ENCODE data around the gene RIPOR3. TPM values are rescaled to one million over a fixed set of nuclear protein-coding genes. Genes with fewer than 3 reads are reported as not detected.

Gene RIPOR3
- polyA plus RNA-seq, 1 donor (not counting 4 experiments of a cell fraction or from before 2014, with no cell fraction given), result 0.10 TPM

DNA sequence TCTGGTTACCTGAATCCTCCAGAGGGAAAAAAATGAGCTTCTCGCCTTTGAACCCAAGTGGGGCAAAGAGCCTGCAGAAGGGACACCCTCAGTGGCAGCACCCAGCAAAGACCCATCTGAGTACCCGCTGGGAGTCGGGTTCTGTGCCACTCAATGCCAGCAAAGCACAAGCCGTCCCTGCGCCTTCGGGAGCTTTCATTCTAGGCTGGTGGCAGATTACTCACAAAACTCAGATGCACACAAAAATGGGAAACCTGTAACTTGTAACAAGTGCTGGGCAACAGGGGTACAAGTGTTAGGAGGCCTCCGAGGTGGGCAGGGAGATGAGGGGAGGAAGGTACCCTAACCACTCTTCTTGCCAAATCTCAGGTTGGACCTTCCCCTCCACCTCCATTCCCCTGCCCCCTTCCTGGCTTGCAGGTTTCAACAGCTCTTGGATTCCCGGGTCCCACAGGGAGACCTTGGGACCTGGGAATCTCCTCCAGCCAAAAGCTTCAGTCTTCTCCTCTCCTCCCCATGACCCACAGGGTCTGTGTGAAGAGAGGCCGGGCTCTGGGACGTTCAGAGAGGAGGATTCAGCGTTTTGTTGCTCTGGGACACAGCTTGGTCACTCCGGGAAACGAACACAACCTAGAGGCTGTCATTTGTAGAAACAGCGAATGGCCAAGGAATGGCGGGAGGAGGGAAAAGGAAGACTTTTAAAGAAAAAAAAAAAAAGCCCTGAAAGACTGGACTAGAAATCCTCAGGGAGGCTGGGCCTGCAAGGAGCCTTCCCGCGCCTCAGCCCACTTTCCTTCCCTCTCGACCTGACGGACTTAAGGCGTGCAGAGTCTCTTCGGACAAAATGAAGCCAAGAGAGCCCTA, 38.8 kb upstream of the RIPOR3 start:
- H3K9ac ChIP-seq (ENCODE audit: control insufficient read depth, extremely low read depth, insufficient read depth, low read length), result peak overlapping the region; percentile 69
- H3K4me1 ChIP-seq (ENCODE audit: control insufficient read depth, extremely low read depth, insufficient read depth, low read length), result peaks cover 57% of the 10 kb centered on the region
- peak overlapping the region; percentile 56 for H2AFZ ChIP-seq (ENCODE audit: control insufficient read depth, low read length)
- H4K20me1 ChIP-seq (ENCODE audit: control insufficient read depth, extremely low read depth, insufficient read depth, low read length), result no peaks in the 10 kb centered on the region
- no peaks in the 10 kb centered on the region for H3K27me3 ChIP-seq (ENCODE audit: control insufficient read depth, extremely low read depth, insufficient read depth, low read length)
- H3K9me1 ChIP-seq (ENCODE audit: control insufficient read depth, extremely low read depth, insufficient read depth, low read length), result no peaks in the 10 kb centered on the region
- peak overlapping the region; percentile 98 for H3K27ac ChIP-seq (ENCODE audit: control insufficient read depth, insufficient read depth, low read length)
- dilution Hi-C loops (cut with MboI; ENCODE audit: extremely low pct_ligation_motif_present, low sequenced_read_pairs), result loop anchor here (10.0 kb wide), 1 partner anchor 65 kb away; no protein-coding TSS in a partner anchor
- FAIRE-seq (no peak), DNase-seq (ENCODE audit: low read depth, low spot score) (no peak)
- TF ChIP-seq, protein P1, sequence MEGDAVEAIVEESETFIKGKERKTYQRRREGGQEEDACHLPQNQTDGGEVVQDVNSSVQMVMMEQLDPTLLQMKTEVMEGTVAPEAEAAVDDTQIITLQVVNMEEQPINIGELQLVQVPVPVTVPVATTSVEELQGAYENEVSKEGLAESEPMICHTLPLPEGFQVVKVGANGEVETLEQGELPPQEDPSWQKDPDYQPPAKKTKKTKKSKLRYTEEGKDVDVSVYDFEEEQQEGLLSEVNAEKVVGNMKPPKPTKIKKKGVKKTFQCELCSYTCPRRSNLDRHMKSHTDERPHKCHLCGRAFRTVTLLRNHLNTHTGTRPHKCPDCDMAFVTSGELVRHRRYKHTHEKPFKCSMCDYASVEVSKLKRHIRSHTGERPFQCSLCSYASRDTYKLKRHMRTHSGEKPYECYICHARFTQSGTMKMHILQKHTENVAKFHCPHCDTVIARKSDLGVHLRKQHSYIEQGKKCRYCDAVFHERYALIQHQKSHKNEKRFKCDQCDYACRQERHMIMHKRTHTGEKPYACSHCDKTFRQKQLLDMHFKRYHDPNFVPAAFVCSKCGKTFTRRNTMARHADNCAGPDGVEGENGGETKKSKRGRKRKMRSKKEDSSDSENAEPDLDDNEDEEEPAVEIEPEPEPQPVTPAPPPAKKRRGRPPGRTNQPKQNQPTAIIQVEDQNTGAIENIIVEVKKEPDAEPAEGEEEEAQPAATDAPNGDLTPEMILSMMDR (optimal IDR thresholded peaks at IDR 0.05 in 1 of 3, IDR thresholded peaks at IDR 0.05 in 1 of 3, conservative IDR thresholded peaks at IDR 0.05 in 1 of 3; ENCODE audit: extremely low read depth in 1 of 3, insufficient read depth in 2 of 3, low read length in 3 of 3), result no peak
- TF ChIP-seq EZH2 (IDR thresholded peaks at IDR 0.05; ENCODE audit: low read length), result no peak
- no peaks in the 10 kb centered on the region for H3K9me3 ChIP-seq (ENCODE audit: control insufficient read depth, low read depth, low read length)
- H3K36me3 ChIP-seq (ENCODE audit: control insufficient read depth in 2 of 2, extremely low read depth in 1 of 2, insufficient read depth in 2 of 2, low read length in 2 of 2), result peaks cover 0 to 3% of the 10 kb centered on the region in 2 experiments
- H3K4me3 ChIP-seq (ENCODE audit: control insufficient read depth in 2 of 3, extremely low read depth in 1 of 3, insufficient read depth in 2 of 3, low read depth in 1 of 3, low read length in 3 of 3), result peak overlapping the region; percentile 42 to 66 (median 63)
- peak overlapping the region; percentile 91 for H3K4me2 ChIP-seq (ENCODE audit: control insufficient read depth, extremely low read depth, insufficient read depth, low read depth, low read length)
- peaks cover 37% of the 10 kb centered on the region for H3K79me2 ChIP-seq (ENCODE audit: control insufficient read depth, insufficient read depth, low read length)

GRCh38 chr20:50728981-50729874, 37.9 kb upstream of the RIPOR3 start:
- H4K20me1 ChIP-seq (ENCODE audit: control insufficient read depth, extremely low read depth, insufficient read depth, low read length), result no peaks in the 10 kb centered on the region
- H3K27me3 ChIP-seq (ENCODE audit: control insufficient read depth, extremely low read depth, insufficient read depth, low read length), result no peaks in the 10 kb centered on the region
- peaks cover 59% of the 10 kb centered on the region for H3K4me1 ChIP-seq (ENCODE audit: control insufficient read depth, extremely low read depth, insufficient read depth, low read length)
- H3K4me3 ChIP-seq (ENCODE audit: control insufficient read depth in 2 of 3, extremely low read depth in 1 of 3, insufficient read depth in 2 of 3, low read depth in 1 of 3, low read length in 3 of 3), result peak overlapping the region in 1 of 3 experiments; percentile 34
- DNase-seq (ENCODE audit: low read depth, low spot score), result peak; percentile 89
- H2AFZ ChIP-seq (ENCODE audit: control insufficient read depth, low read length), result peak overlapping the region; percentile 51
- no peaks in the 10 kb centered on the region for H3K9me1 ChIP-seq (ENCODE audit: control insufficient read depth, extremely low read depth, insufficient read depth, low read length)
- TF ChIP-seq EZH2 (IDR thresholded peaks at IDR 0.05; ENCODE audit: low read length), result no peak
- TF ChIP-seq, protein P1 (optimal IDR thresholded peaks at IDR 0.05 in 1 of 3, IDR thresholded peaks at IDR 0.05 in 1 of 3, conservative IDR thresholded peaks at IDR 0.05 in 1 of 3; ENCODE audit: extremely low read depth in 1 of 3, insufficient read depth in 2 of 3, low read length in 3 of 3), result no peak
- FAIRE-seq, result peak; percentile 71
- no peaks in the 10 kb centered on the region for H3K9me3 ChIP-seq (ENCODE audit: control insufficient read depth, low read depth, low read length)
- H3K79me2 ChIP-seq (ENCODE audit: control insufficient read depth, insufficient read depth, low read length), result peaks cover 28% of the 10 kb centered on the region
- peak overlapping the region; percentile 98 for H3K27ac ChIP-seq (ENCODE audit: control insufficient read depth, insufficient read depth, low read length)
- H3K9ac ChIP-seq (ENCODE audit: control insufficient read depth, extremely low read depth, insufficient read depth, low read length), result peak overlapping the region; percentile 63
- dilution Hi-C loops (cut with MboI; ENCODE audit: extremely low pct_ligation_motif_present, low sequenced_read_pairs), result no loop called here
- peak overlapping the region; percentile 91 for H3K4me2 ChIP-seq (ENCODE audit: control insufficient read depth, extremely low read depth, insufficient read depth, low read depth, low read length)
- peaks cover 0 to 2% of the 10 kb centered on the region in 2 experiments for H3K36me3 ChIP-seq (ENCODE audit: control insufficient read depth in 2 of 2, extremely low read depth in 1 of 2, insufficient read depth in 2 of 2, low read length in 2 of 2)
